Ecto neural progenitor cell (in vitro differentiated cells): ENCODE data around the gene SLC25A26.
"Not testable (repeated sequence)": the region's sequence is repeated elsewhere in the genome, so short reads cannot be mapped to it uniquely, and the experiment has no call there.

Experiments used
- DNase-seq: peaks from one replicate; pipeline ENCODE4 v3.0.0-alpha.2; 2018; ENCODE audit warnings: low spot score

SLC25A26 gene

DNA sequence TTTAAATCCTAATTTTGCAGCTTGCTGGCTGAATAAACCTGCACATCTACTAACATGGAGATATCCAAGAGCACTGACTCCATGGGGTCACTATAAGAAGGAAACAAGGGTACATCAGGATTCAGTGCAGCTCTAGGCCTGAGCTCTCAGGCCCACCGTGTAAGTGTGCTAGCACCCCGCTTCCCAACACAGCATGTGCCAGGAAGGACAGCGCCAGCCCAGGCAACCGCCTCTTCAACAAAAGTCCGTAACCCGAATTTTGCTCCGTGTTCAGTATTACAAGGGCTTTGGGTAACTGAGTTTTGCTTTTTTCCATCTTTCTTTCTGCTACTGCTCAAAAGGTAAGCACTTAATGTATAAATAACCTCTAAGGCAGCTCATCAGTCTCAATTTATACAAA lies 190.2 kb downstream of the SLC25A26 start:
- DNase-seq = no peak

DNA sequence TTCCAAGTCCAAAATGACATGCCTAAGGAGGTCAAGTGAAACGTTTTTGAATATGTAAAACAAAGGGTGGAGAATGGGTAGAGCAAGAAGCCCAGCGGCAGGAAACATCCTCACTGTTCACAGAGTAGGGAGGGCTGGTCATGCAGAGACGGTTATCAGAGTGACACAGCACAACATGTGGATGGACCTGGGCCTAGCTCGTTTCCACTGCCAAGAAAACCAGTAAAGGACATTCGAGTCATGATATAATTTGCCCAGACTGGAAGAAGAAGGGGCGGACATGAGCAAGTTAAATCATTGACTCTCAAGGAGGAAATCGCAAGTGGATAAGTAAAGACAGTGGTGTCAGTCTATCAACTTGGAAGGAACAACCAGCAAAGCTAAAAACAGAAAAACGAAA lies 190.7 kb downstream of the SLC25A26 start:
- DNase-seq = no peak

DNA sequence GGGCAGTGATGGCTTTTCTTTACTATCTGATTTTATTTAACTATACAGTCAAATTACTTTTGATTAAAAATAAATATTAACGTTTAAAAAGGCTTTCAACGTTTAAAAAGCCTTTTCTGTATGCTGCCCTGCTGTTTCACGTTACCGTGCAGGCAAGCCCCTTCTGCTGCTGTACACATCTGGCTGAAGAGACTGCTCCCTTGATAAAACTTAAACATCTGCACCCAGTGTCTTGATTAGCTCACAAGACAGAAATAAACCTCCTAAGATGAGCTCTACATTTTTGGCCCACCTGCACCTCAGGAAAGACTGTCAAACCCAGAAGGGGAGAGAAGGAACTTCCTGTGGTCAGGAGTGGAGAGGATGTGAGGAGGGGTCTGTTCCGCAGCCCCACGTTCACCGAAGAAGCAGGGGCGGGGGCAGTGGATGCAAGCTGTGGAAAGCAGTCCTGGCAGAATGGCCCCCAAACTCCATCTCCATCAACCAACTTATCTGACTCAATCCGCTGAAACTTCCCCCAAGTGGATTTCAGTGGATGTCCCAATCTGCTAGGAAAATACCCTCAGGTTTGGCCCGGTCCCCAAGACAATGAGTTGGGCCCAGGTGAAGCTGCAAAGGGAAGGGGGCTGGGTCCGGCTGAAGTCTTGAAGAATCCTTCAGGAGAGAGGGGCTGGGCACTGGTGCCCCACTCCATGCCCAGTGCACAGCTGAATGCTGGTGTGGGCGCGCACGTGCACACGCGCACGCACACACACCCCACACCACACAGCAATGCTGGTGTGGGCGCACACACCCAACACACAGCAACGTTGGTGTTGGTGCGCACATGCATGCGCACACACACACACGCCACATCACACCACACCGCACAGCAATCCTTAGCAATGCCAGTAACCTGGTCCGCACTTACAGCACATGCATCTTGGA lies 191.4 kb downstream of the SLC25A26 start:
- no peak for DNase-seq

DNA sequence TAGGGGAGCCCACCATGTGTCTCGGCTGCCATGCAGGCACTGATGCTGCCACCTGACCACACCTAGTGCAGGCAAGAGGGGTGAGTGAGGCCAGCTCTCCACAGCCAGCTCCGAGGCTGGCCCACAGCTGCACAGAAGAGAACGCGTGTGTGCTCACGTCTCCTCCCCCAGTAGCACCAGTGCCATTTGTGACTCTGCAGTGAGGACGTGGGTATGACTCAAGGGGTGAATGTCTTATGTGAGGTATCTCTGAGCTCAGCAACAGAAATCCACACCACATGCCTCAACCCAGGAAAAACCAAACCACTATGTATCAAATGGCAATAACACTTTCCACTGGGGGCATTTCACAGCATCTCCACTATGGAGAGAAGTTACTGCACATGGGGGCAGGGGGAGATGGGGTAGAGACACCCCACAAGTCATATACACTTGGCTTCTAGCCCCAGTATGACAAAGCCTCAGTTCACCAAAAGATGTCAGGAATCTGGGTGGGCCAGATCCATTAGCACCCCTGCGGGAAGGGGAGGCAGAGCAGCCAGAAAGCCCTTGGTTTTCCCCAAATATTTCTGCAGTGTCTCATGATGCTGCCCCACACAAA lies 192.4 kb downstream of the SLC25A26 start:
- DNase-seq = no peak

DNA sequence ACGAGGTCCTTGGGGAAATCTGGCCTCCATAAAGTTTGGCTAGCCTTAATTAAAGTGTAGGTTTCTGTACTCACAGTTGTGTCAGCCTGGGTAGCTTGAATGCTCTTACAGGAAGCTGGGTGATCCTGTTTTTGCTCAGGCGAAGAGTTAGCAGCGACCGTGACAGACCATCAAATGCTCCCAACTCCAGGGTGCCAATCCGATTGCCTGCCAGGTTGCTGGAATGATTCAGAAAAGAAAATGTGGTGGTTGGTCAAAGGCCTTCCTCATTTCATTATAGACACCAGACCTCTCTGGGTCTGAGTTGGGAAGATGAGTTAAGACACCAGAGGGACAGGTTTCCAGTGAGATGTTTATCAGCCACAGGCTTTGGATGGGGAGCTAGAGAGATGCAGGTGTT lies 194.0 kb downstream of the SLC25A26 start:
- no peak for DNase-seq

DNA sequence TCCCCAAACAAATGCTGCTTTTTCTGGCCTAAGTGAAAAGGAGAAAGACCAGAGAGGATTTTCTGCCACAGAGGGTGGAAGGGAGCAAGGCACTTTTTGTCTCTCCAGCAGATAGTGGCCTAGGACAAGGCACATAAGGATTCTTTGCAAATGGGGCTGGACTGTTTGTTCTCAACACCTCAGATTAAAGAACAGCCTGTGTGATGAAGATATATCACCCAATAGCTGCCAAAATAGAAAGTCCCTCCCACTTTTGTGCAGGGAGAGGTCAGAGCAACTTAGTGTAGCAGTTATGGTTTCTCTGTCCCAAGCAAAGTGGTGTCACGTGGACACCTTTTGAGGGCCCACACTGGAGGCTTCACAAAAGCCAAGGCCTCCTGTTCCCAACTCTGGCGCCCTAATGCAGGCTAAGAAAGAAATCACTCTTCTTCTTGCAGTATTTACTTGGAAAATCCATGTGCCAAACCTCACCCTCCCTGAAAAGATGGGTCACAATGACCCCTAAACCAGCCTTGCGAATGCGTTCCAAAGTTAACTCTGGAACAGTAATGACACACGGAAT lies 195.1 kb downstream of the SLC25A26 start:
- DNase-seq = no peak

DNA sequence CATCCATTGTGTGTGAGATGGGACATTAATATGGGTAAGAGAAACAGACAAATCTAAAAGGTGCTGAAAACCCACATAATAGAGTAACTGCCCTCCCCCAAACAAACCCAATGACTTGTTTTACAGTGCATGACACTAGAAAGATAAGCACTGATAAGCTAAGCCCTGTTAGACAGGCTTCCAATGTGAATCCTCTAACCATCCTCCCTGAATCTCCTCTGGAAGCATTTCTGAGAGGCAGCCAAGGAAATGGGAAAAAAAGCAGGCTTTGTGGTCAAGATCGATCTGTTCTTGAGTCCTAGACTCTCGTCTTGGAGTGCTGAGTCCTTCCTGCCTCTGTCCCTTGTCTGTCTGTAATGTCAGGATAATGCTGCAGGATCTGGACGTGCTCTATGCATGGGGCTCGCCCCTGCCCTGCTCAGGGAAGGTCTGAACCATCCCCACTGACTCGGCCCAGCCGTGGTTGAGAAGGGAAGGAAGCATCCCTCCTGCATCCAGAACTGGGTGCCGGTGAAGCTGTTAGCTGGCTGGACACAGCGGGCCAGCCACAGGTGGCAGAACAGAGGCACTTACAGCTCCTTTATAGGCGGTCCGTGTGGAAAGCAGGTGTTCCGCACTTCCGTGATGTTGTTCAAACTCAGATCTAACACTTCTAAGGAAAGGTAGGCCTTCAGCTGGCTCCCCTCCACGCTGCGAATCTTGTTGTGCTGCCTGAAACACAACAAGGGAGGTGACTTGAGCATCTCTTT lies 195.9 kb downstream of the SLC25A26 start:
- DNase-seq = no peak

DNA sequence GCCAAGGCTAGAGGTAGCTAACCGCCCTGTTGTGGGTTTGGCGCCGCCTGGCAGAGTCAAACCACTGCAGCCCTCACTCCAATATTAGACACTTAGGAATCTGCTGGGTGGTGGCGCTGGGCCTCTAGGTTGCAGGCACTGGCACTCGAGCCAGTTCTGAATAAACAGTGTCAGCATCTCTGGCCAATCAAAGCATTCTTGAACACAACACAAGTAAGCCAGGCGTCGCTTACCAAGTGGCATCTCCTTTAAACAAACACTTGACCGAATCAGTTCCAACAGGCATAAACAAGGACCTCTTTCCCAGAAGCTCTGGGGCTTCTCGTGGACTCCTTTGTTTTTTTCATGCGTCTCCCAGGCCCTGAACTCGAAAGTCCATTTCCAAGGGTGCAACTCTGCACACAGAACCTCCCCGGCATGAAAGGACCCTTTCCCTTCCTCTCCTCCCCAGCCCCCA lies 197.7 kb downstream of the SLC25A26 start:
- DNase-seq = peak; percentile 32

DNA sequence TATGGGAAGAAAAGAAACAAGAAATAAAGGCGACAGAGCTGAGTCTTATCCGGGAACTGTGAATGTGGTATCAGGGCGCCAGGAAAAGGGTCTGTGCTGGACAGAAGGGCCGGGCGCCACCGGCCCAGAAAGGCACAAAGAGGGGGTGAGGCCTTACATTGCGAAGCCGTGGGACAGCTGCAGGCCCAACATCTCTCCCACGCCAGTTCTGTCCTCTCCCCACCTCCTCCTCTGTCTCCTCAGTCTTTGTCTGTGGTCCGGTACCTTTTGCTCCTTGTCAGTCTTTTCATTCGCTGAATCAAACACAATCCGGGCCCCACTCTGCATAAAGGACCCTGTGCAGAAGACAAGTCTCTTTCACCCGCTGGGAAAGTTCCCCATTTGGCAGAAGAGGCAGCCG lies 198.2 kb downstream of the SLC25A26 start:
- peak; percentile 37 for DNase-seq

DNA sequence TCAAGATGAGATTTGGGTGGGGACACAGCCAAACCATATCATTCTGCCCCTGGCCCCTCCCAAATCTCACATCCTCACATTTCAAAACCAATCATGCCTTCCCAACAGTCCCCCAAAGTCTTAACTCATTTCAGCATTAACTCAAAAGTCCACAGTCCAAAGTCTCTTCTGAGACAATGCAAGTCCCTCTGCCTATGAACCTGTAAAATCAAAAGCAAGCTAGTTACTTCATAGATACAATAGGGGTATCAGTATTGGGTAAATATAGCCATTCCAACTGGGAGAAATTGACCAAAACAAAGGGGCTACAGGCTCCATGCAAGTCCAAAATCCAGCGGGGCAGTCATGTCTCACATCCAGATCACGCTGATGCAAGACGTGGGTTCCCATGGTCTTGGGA lies 200.3 kb downstream of the SLC25A26 start:
- not testable (repeated sequence) for DNase-seq

DNA sequence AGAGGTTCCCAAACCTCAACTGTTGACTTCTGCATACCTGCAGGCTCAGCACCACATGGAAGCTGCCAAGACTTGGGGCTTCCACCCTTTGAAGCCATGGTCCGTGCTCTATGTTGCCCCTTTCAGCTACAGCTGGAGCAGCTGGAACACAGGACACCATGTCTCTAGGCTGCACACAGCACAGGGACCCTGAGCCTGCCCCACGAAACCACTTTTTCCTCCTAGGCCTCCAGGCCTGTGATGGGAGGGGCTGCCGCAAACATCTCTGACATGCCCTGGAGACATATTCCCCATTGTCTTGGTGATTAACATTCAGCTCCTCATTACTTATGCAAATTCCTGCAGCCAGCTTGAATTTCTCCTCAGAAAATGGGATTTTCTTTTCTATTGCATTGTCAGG lies 201.1 kb downstream of the SLC25A26 start:
- not testable (repeated sequence) for DNase-seq

DNA sequence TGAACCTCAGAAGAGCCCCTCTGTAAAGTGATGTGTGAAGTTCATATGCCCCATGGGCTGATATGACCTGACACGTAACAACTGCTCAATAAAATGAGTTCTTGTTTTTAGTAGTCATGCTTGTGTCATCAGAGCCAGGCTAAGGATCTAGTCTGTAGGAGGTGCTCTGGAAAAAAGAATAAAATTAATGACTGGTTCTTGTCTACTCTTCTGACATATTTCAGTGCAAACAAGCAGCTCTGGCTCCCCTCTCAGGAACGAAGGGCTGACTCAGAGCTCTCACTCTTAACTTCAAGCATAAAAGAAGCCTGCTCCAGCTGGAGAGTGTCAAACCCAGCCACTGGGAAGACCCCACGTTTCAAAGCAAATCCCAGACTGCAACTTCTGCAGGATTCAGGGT lies 203.0 kb downstream of the SLC25A26 start:
- DNase-seq = no peak

DNA sequence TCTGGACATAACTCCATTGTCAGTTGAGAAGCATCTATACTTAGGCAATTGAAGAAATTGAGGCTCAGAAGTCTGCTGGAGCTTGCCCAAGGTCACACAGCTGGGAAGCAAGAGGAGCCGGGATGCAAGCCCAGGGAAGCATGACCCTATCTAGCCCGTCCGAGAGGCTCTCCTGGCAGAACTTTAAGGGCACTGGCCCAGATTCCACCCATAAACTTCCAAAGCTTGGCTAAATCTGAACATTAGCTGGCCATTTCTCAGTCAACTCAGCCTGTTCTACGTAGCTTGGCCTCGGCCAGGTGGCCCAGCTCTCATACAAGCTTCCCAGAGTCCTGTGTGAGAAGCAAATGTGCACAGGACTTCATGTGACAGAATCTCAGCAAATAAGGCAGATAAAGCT lies 204.2 kb downstream of the SLC25A26 start:
- DNase-seq = no peak

DNA sequence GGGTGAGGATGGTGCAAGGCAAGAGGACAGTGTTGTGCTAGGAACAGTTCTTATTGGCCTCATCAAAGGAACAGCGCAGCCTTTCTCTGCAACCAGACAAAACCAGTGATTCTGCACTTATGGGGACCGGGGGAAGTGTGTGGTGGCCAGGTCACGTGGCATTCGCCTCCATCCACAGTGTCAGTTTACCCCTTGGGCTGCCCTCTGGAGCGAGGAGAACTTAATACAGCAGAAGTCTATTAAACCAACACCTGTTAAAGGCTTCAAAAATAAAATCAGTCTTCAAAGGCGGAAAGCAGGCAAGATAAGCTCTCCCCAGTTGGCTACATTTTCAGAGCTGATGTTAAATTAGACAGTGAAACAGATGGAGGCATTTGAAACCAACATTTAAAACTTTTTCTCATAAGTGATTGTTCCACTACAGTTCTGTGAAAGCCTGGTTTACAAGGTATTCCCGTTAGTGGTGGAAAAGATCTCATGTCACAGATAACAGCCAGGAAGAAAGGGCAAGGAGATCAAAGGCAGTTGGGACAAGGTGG lies 204.8 kb downstream of the SLC25A26 start:
- no peak for DNase-seq

DNA sequence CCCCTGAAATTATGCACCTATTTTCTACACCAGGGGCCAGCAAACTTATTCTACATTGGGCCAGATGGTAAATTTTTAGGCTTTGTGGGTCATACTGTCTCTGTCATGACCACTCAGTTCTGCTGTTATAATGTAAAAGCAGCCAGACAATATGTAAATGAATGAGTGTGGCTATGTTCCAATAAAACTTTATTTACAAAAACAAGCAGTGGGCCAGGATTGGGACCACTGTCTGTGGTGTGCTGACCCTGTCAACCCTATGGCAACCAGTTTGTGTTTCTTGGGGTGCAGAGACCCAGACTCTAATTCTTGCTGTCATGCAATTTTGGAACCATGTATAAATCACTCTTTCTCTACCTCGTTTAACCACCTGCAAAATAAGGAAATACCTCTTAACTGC lies 205.3 kb downstream of the SLC25A26 start:
- no peak for DNase-seq

DNA sequence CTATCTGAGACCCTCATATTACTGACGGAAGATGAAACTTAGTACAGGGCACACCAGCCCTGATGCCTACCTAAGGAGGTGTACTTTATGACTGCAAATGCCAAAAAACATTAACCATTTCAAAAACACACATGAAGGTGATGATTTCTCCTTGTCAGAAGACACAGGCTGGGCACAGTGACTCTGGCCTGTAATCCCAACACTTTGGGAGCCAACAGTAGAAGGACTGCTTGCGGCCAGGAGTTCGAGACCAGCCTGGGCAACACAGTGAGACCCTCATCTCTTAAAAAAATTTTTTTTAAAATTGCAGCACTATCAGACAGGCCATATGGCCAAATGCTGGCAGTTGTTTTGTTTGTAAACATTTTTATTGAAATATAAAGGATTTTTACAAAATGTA lies 206.6 kb downstream of the SLC25A26 start:
- DNase-seq = no peak

DNA sequence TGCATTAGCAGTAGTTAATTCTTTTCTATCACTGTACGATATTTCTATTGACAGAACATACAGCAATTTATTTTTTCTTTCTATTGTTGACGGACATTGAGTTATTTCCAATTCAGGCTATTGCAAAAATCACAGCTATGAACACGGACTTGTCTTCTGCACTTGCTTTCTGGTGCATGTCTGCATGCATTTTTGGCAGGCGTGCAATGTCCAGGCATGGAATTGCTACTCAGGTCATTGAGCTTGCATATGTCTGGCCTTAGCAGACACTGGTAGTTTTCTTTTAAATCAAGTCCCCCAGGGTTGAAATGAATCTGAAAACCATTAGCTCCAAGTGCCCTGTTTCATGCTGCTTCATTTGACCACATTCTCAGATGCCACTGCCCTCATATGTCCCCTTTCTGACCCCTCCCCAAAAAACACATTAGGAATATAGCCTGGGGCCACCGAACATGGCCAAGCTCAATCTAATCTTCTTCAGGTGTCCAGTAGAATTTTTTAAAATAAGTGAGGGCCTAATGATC lies 207.2 kb downstream of the SLC25A26 start:
- DNase-seq = no peak
